Lower lobe of right lung (tissue), 2 donors: Measurements from ENCODE around the gene ERCC4. TPM values are rescaled to one million over a fixed set of nuclear protein-coding genes. Genes with fewer than 3 reads are reported as not detected.

Experiments used
- ATAC-seq, 2 donors: fragments of 200-7000 bp; cut with Tn5 transposase; one replicate each; pipeline ENCODE4 v1.9.1; 2020 to 2022; ENCODE audit warnings: mild to moderate bottlenecking in 2 of 2, moderate library complexity in 2 of 2
- DNase-seq: peaks from one replicate; pipeline ENCODE4 v3.0.0-alpha.2; 2020
- H3K27ac ChIP-seq: fragments of 200-600 bp; one replicate; pipeline ENCODE4 v1.8.0; 2022
- H3K27me3 ChIP-seq: fragments of 200-600 bp; one replicate; pipeline ENCODE4 v1.8.0; 2022; ENCODE audit warnings: low read depth
- H3K36me3 ChIP-seq: fragments of 200-600 bp; one replicate; pipeline ENCODE4 v1.8.0; 2022; ENCODE audit warnings: mild to moderate bottlenecking
- H3K4me1 ChIP-seq: fragments of 200-600 bp; one replicate; pipeline ENCODE4 v1.8.0; 2022
- H3K4me3 ChIP-seq: fragments of 200-600 bp; one replicate; pipeline ENCODE4 v1.8.0; 2022; ENCODE audit warnings: mild to moderate bottlenecking
- H3K9me3 ChIP-seq: fragments of 200-600 bp; one replicate; pipeline ENCODE4 v1.8.0; 2022
- CTCF ChIP-seq: fragments of 200-600 bp; IDR thresholded peaks from one replicate; pipeline ENCODE4 v1.8.0; 2022; ENCODE audit warnings: antibody characterized with exemption, mild to moderate bottlenecking
- intact Hi-C: fragments of 100-400 bp; cut with DNase I; formaldehyde crosslinking; loops from one replicate; pipeline ENCODE4 v1.11.0; 2022
- total RNA-seq: library from RNA; stranded (reverse); fragmentation: NEBNext Ultra II Directional; extraction: Animal tissue kit (Norgen Biotek cat#: 25700); gene quantifications from one replicate; pipeline ENCODE4 v1.2.1, GENCODE V29; 2021
- donor health status: DM: no; HTN: yes; CAD: no; lungs with severe emphysema.

The ERCC4 gene
- total RNA-seq, 1 donor from 2014 or later: 10.9 TPM

DNA sequence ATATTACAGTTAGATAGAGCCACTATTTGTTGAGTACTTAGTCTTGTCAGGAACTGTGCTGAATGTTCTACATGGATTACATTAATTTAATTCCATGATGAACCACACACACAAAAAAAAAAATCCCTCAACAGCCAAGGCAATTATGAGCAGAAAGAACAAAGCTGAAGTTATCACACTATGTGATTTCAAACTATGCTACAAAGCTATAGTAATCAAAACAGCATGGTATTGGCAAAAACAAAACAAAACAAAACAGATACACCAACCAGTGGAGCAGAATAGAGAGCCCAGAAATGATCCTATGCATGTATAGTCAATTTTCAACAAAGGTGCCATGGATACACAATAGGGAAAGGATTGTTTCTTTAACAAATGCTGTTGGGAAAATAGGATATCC lies 8.1 kb upstream of the ERCC4 start:
- Histone ChIP-seq H3K27ac (no peak overlapping the region), H3K9me3 (peaks cover 5% of the 10 kb centered on the region), H3K27me3 (no peaks in the 10 kb centered on the region), H3K4me1 (no peaks in the 10 kb centered on the region), H3K4me3 (no peak overlapping the region), H3K36me3 (no peaks in the 10 kb centered on the region)
- DNase-seq (no peak), ATAC-seq (no peak)
- no peak for TF ChIP-seq CTCF
- intact Hi-C loops: no loop called here

DNA sequence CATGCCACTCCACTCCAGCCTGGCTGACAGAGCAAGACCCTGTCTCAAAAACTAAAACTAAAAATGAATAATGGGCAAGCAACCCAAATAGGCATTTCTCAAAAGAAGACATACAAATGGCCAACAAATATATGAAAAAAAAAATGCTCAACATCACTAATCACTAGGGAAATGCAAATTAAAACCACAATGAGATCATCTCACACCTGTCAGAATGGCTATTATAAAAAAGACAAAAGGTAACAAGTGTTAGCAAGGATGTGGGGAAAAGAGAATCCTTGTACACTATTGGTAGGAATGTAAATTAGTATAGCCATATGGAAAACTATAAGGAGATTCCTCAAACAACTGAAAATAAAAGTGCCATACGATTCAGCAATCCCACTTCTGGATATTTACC lies 7.1 kb upstream of the ERCC4 start:
- Histone ChIP-seq H3K4me1 (no peaks in the 10 kb centered on the region), H3K27me3 (no peaks in the 10 kb centered on the region), H3K9me3 (peaks cover 5% of the 10 kb centered on the region), H3K36me3 (no peaks in the 10 kb centered on the region), H3K27ac (no peak overlapping the region), H3K4me3 (no peak overlapping the region)
- intact Hi-C loops: no loop called here
- ATAC-seq (no peak), DNase-seq (no peak)
- TF ChIP-seq CTCF: no peak

- H3K9me3 ChIP-seq: peaks cover 5% of the 10 kb centered on the region
- DNase-seq (no peak), ATAC-seq (no peak)
- H3K27ac ChIP-seq: no peak overlapping the region
- no peaks in the 10 kb centered on the region for H3K36me3 ChIP-seq
- no peaks in the 10 kb centered on the region for H3K27me3 ChIP-seq
- TF ChIP-seq CTCF: no peak
- no peak overlapping the region for H3K4me3 ChIP-seq
- no peaks in the 10 kb centered on the region for H3K4me1 ChIP-seq
- intact Hi-C loops: no loop called here
Observed at GRCh38 chr16:13913374-13914292, 6.3 kb upstream of the ERCC4 start.

GRCh38 chr16:13915033-13915635 lies 4.8 kb upstream of the ERCC4 start:
- intact Hi-C loops: no loop called here
- peaks cover 5% of the 10 kb centered on the region for H3K4me1 ChIP-seq
- H3K4me3 ChIP-seq: no peak overlapping the region
- TF ChIP-seq CTCF: no peak
- H3K27ac ChIP-seq: no peak overlapping the region
- DNase-seq (no peak), ATAC-seq (no peak)
- H3K9me3 ChIP-seq: peaks cover 5% of the 10 kb centered on the region
- no peaks in the 10 kb centered on the region for H3K36me3 ChIP-seq
- H3K27me3 ChIP-seq: no peaks in the 10 kb centered on the region

GRCh38 chr16:13919330-13919682 lies 648 bp upstream of the ERCC4 start:
- TF ChIP-seq CTCF: no peak
- Histone ChIP-seq H3K27me3 (no peaks in the 10 kb centered on the region), H3K9me3 (no peaks in the 10 kb centered on the region), H3K36me3 (peaks cover 15% of the 10 kb centered on the region), H3K27ac (no peak overlapping the region), H3K4me1 (peaks cover 16% of the 10 kb centered on the region), H3K4me3 (peak overlapping the region; percentile 91)
- ATAC-seq (peak; percentile 2 to 54), DNase-seq (no peak)
- intact Hi-C loops: no loop called here
